ENCODE results near the gene GGT6.

GRCh38 chr17:4586043-4586442 lies 25.7 kb upstream of the GGT6 start:
- TF ChIP-seq CTCF (IDR thresholded peaks at IDR 0.05; ENCODE audit: low read length) (no peak), EZH2 (IDR thresholded peaks at IDR 0.05; ENCODE audit: borderline replicate concordance, low read length) (no peak)

Measured in OCI-LY1 (cell line).